Measurements from ENCODE around the gene FSD1L. TPM values are rescaled to one million over a fixed set of nuclear protein-coding genes. Genes with fewer than 3 reads are reported as not detected.

FSD1L gene
- total and polyA plus RNA-seq, 12 donors = 2.6 to 11.1 (median 6.7) TPM

- H3K36me3 ChIP-seq (replicated peaks in 1 of 2) = no peaks in the 10 kb centered on the region
- 3 to 6% (median 5%) methylated on average over 6 of the region's 6 CpGs for WGBS, 4 donors
- H3K4me1 ChIP-seq (replicated peaks in 1 of 2) = peaks cover 3 to 4% of the 10 kb centered on the region in 2 donors
- intact Hi-C loops (cut with DNase I) = loop anchor here (5.0 to 10.0 kb wide), 3 partner anchors 170 to 253 kb away; partner anchors contain the start of gene SLC44A1 (in 1 of the 2)
- H3K27me3 ChIP-seq = no peaks in the 10 kb centered on the region
- peaks cover 0 to 4% (median 0%) of the 10 kb centered on the region in 3 donors for H3K9me3 ChIP-seq (replicated peaks in 1 of 3)
- H3K4me3 ChIP-seq = no peak overlapping the region
- peak; percentile 42 to 76 (median 62) for DNase-seq
- H3K27ac ChIP-seq = no peak overlapping the region
- TF ChIP-seq POLR2A (IDR thresholded peaks at IDR 0.05) (no peak), CTCF (IDR thresholded peaks at IDR 0.05) (peak; percentile 83 to 96 (median 92))
These were observed 32.7 kb upstream of the FSD1L start for GRCh38 chr9:105414947-105415661.

GRCh38 chr9:105415662-105415980 is 32.2 kb upstream of the FSD1L start:
- H3K36me3 ChIP-seq (replicated peaks in 1 of 2) = no peaks in the 10 kb centered on the region
- H3K4me3 ChIP-seq = no peak overlapping the region
- peaks cover 0 to 4% (median 0%) of the 10 kb centered on the region in 3 donors for H3K9me3 ChIP-seq (replicated peaks in 1 of 3)
- DNase-seq = no peak
- H3K27me3 ChIP-seq = no peaks in the 10 kb centered on the region
- no peak overlapping the region for H3K27ac ChIP-seq
- WGBS, 4 donors = 67 to 79% (median 73%) methylated on average over 8 of the region's 8 CpGs
- intact Hi-C loops (cut with DNase I) = loop anchor here in 1 of 2 donors (5.0 to 10.0 kb wide), 2 partner anchors 171 to 248 kb away; partner anchors contain the start of gene SLC44A1
- peak in 1 of 6 experiments; percentile 7 for TF ChIP-seq CTCF (IDR thresholded peaks at IDR 0.05)
- TF ChIP-seq POLR2A (IDR thresholded peaks at IDR 0.05) = no peak
- H3K4me1 ChIP-seq (replicated peaks in 1 of 2) = peaks cover 3 to 4% of the 10 kb centered on the region in 2 donors

- Histone ChIP-seq H3K27ac (no peak overlapping the region), H3K9me3 (replicated peaks in 1 of 3) (peaks cover 0 to under 1% (median 0%) of the 10 kb centered on the region in 3 donors), H3K4me1 (replicated peaks in 1 of 2) (peaks cover 3 to 4% of the 10 kb centered on the region in 2 donors), H3K27me3 (no peaks in the 10 kb centered on the region), H3K4me3 (no peak overlapping the region), H3K36me3 (replicated peaks in 1 of 2) (no peaks in the 10 kb centered on the region)
- no peak for DNase-seq
- intact Hi-C loops (cut with DNase I) = loop anchor here in 1 of 2 donors (5.0 to 10.0 kb wide), 2 partner anchors 172 to 250 kb away; partner anchors contain the start of gene SLC44A1
- WGBS, 4 donors = 64 to 100% (median 91%) methylated on average over 1 of the region's 1 CpG
- TF ChIP-seq CTCF (IDR thresholded peaks at IDR 0.05) (no peak), POLR2A (IDR thresholded peaks at IDR 0.05) (no peak)
These were observed 31.0 kb upstream of the FSD1L start for GRCh38 chr9:105416840-105417239.

GRCh38 chr9:105418588-105419500 is 29.0 kb upstream of the FSD1L start:
- 71 to 75% (median 72%) methylated on average over 3 of the region's 3 CpGs for WGBS, 4 donors
- intact Hi-C loops (cut with DNase I) = loop anchor here in 1 of 2 donors (5.0 to 10.0 kb wide), 2 partner anchors 174 to 252 kb away; partner anchors contain the start of gene SLC44A1
- TF ChIP-seq POLR2A (IDR thresholded peaks at IDR 0.05) (no peak), CTCF (IDR thresholded peaks at IDR 0.05) (no peak)

More at GRCh38 chr9:105418588-105419500, 29.0 kb upstream of the FSD1L start:
- no peaks in the 10 kb centered on the region for H3K36me3 ChIP-seq (replicated peaks in 1 of 2)
- no peak overlapping the region for H3K4me3 ChIP-seq
- H3K9me3 ChIP-seq (replicated peaks in 1 of 3) = no peaks in the 10 kb centered on the region
- peaks cover 3 to 4% of the 10 kb centered on the region in 2 donors for H3K4me1 ChIP-seq (replicated peaks in 1 of 2)
- DNase-seq = no peak
- no peak overlapping the region for H3K27ac ChIP-seq
- no peaks in the 10 kb centered on the region for H3K27me3 ChIP-seq
